Measurements from ENCODE around the gene MYL5. TPM values are rescaled to one million over a fixed set of nuclear protein-coding genes. Genes with fewer than 3 reads are reported as not detected.
A peak's percentile ranks its signal among the peaks of the same experiment; 100 is the strongest.

The MYL5 gene
- total RNA-seq, 3 donors from 2014 or later = 7.9 to 14.9 (median 12.1) TPM

DNA sequence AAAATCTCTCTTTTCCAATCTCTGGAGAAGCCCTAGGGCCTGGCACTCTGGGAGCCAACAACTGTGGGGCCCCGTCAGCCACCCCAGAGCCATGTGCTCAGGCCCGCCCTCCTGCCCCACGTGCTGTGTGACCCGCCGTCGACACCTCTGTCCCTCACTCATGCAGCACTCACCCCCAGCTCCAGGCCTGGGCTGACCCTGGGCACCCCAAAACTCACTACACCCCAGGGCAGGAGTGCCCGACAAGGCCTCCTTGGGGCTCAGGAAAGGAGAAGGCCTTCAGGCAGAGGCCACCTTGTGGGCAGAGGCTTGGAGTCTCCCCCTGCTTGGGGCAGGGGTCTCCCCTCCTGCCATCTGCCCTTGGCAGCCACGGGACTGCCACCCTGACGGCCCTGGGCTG, 5.7 kb downstream of the MYL5 start:
- Histone ChIP-seq H3K36me3 (no peaks in the 10 kb centered on the region), H3K4me3 (peak overlapping the region in 1 of 3 donors; percentile 92), H3K27ac (peak overlapping the region; percentile 54 to 81), H3K27me3 (no peaks in the 10 kb centered on the region), H3K9me3 (no peaks in the 10 kb centered on the region), H3K4me1 (peaks cover 14 to 20% of the 10 kb centered on the region in 2 donors)
- no peak for DNase-seq (ENCODE audit: low spot score in 2 of 2)
- TF ChIP-seq POLR2AphosphoS5 (IDR thresholded peaks at IDR 0.05) (no peak), POLR2A (IDR thresholded peaks at IDR 0.05) (no peak)
- TF ChIP-seq, protein P1, sequence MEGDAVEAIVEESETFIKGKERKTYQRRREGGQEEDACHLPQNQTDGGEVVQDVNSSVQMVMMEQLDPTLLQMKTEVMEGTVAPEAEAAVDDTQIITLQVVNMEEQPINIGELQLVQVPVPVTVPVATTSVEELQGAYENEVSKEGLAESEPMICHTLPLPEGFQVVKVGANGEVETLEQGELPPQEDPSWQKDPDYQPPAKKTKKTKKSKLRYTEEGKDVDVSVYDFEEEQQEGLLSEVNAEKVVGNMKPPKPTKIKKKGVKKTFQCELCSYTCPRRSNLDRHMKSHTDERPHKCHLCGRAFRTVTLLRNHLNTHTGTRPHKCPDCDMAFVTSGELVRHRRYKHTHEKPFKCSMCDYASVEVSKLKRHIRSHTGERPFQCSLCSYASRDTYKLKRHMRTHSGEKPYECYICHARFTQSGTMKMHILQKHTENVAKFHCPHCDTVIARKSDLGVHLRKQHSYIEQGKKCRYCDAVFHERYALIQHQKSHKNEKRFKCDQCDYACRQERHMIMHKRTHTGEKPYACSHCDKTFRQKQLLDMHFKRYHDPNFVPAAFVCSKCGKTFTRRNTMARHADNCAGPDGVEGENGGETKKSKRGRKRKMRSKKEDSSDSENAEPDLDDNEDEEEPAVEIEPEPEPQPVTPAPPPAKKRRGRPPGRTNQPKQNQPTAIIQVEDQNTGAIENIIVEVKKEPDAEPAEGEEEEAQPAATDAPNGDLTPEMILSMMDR (IDR thresholded peaks at IDR 0.05) = no peak
- intact Hi-C loops (cut with DNase I; ENCODE audit: low total_unique reads) = no loop called here

DNA sequence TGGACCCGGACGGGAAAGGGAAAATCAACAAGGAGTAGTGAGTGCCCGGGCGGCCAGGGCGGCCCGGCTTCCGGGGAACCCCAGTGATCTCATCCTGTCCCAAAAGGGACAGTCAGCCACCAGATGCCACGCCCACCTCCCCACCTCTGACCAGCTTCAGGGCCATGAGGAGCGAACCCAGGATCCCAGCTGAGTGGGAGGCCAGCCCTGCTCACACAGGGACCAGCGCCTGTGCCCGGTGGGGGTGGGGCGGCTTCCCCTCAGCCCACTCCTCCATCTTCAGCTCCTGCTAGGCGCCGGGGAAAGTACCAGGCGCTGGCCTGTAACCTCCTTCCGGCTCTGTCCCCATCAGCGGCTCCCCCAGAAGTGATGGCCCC, 6.2 kb downstream of the MYL5 start:
- Histone ChIP-seq H3K4me1 (peaks cover 10 to 16% of the 10 kb centered on the region in 2 donors), H3K27me3 (no peaks in the 10 kb centered on the region), H3K4me3 (peak overlapping the region; percentile 49 to 92 (median 63)), H3K9me3 (no peaks in the 10 kb centered on the region), H3K27ac (peak overlapping the region; percentile 54 to 81), H3K36me3 (no peaks in the 10 kb centered on the region)
- TF ChIP-seq POLR2AphosphoS5 (IDR thresholded peaks at IDR 0.05) (no peak), POLR2A (IDR thresholded peaks at IDR 0.05) (no peak)
- TF ChIP-seq, protein P1 (IDR thresholded peaks at IDR 0.05) = no peak
- peak in 1 of 2 donors; percentile 56 for DNase-seq (ENCODE audit: low spot score in 2 of 2)
- intact Hi-C loops (cut with DNase I; ENCODE audit: low total_unique reads) = no loop called here

DNA sequence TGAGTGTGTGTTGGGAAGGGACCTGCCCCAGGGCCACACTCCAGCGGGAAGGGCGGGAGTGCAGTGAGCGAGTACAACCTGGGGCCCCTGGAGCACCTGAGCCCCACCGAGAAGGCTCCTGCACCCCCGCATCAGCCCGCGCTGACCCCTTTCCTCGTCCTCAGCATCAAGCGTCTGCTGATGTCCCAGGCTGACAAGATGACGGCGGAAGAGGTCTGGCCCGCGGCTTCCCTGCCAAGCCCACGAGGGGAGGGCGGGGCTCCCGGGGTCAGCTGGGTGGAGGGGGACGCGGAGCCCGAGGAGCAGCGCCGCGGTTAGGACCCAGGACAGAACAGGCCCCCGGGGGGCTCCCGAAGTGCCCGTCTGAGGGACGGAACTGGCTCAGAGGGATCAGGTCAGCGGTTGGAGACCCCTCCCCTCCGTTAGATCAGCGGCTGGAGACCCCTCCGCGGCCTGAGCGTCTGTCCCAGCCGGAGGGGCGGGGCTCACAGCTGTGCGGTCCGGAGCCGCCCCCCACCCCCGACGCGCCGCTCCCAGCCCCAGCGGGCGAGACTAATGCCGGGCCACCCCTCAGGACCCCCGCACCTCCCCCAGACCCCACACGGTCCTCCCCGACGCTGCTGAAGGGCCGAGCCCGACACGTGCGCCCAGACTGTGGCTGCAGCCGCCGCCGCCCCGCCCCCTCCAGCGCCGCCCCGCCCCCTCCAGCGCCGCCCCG, 6.7 kb downstream of the MYL5 start:
- Histone ChIP-seq H3K4me1 (peaks cover 10% of the 10 kb centered on the region in 2 donors), H3K27ac (peak overlapping the region; percentile 54 to 81), H3K4me3 (peak overlapping the region; percentile 49 to 92 (median 63)), H3K36me3 (no peaks in the 10 kb centered on the region), H3K9me3 (no peaks in the 10 kb centered on the region), H3K27me3 (no peaks in the 10 kb centered on the region)
- peak in 1 of 2 donors; percentile 60 for DNase-seq (ENCODE audit: low spot score in 2 of 2)
- TF ChIP-seq POLR2A (IDR thresholded peaks at IDR 0.05) (no peak), POLR2AphosphoS5 (IDR thresholded peaks at IDR 0.05) (no peak)
- TF ChIP-seq, protein P1 (IDR thresholded peaks at IDR 0.05) = no peak
- intact Hi-C loops (cut with DNase I; ENCODE audit: low total_unique reads) = no loop called here

DNA sequence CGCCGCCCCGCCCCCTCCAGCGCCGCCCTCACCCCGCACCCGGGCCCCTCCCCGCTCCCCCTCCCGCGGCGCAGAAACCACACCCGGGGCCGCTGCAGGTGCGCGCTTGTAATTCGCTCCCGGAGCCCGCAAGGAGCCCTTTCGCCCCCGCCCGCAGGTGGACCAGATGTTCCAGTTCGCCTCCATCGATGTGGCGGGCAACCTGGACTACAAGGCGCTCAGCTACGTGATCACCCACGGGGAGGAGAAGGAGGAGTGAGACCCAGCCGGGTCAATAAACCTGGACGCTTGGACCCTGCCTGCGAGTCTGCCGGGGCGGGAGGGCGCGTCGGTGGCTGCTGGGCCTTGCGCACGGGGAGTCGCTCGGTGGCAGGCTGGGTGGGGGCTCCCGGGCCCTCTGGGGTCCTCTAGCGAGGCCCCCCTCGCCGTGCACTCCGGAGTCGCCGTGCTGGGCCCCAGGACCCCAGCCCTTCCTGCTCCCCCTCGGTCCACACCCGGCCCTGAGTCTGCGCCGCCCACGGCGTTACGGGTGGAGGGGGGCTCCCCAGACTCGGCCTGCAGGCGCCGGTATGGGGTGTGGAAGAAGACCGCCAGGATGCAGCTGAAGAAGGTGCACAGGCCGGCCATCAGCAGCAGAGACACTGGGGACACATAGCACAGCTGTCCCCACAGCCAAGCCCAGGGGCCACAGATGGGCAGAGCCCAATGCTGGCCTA, 7.6 kb downstream of the MYL5 start:
- peak in 1 of 2 donors; percentile 63 for DNase-seq (ENCODE audit: low spot score in 2 of 2)
- TF ChIP-seq POLR2A (IDR thresholded peaks at IDR 0.05) (no peak), POLR2AphosphoS5 (IDR thresholded peaks at IDR 0.05) (no peak)
- TF ChIP-seq, protein P1 (IDR thresholded peaks at IDR 0.05) = no peak
- Histone ChIP-seq H3K27ac (peak overlapping the region; percentile 25 to 27), H3K27me3 (no peaks in the 10 kb centered on the region), H3K9me3 (no peaks in the 10 kb centered on the region), H3K4me1 (peaks cover 10% of the 10 kb centered on the region in 2 donors), H3K4me3 (peak overlapping the region in 2 of 3 donors; percentile 63 to 92), H3K36me3 (no peaks in the 10 kb centered on the region)
- intact Hi-C loops (cut with DNase I; ENCODE audit: low total_unique reads) = no loop called here

Measured in breast epithelium (tissue), 4 donors.